ENCODE measurements around the gene CCNB1.

GRCh38 chr5:69134126-69134525 lies 32.8 kb upstream of the CCNB1 start:
- TF ChIP-seq REST (IDR thresholded peaks at IDR 0.05; ENCODE audit: borderline replicate concordance) (no peak), CTCF (IDR thresholded peaks at IDR 0.05; ENCODE audit: poor library complexity, severe bottlenecking) (no peak), EP300 (conservative IDR thresholded peaks at IDR 0.05; ENCODE audit: poor library complexity, severe bottlenecking) (no peak)

Measured in neural cell (in vitro differentiated cells).